GM19193 (cell line): Measurements from ENCODE around the gene UBXN11.

ENCODE experiments used
- POLR2A ChIP-seq: IDR thresholded peaks from 4 replicates; pipeline ENCODE4 v1.6.1; 2011; ENCODE audit not compliant: insufficient read depth, insufficient read length; ENCODE audit errors: extremely low read depth

The UBXN11 gene

DNA sequence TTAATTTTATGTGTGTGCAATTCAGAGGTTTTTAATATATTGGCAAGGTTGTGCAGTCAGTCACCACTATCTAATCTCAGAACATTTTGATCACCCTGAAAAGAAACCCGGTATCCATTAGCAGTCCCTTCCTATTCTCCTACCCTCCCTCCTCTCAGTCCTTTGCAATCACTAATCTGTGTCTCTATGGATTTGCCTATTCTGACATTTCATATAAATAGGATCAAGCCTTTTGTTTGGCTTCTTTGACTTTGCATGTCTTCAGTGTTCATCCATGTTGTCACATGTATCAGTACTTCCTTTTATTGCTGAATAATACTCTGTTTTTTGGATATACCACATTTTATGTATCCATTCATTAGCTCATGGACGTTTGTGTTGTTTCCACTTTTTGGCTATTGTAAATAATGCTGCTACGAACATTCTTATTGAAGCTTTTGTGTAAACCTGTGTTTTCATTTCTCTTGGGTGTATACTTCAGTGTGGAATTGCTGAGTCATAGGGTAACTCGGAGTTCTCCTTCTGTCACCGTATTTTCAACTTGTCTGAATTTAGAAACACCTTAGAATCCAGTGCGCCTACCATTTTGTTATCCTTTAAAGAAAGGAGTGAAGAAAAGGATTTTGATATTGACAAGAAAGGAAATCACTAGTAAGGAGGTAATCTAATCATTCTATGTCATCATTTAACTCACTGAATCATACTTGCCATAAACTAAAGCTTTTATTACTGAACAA is 69.0 kb downstream of the UBXN11 start:
- no peak for TF ChIP-seq POLR2A

DNA sequence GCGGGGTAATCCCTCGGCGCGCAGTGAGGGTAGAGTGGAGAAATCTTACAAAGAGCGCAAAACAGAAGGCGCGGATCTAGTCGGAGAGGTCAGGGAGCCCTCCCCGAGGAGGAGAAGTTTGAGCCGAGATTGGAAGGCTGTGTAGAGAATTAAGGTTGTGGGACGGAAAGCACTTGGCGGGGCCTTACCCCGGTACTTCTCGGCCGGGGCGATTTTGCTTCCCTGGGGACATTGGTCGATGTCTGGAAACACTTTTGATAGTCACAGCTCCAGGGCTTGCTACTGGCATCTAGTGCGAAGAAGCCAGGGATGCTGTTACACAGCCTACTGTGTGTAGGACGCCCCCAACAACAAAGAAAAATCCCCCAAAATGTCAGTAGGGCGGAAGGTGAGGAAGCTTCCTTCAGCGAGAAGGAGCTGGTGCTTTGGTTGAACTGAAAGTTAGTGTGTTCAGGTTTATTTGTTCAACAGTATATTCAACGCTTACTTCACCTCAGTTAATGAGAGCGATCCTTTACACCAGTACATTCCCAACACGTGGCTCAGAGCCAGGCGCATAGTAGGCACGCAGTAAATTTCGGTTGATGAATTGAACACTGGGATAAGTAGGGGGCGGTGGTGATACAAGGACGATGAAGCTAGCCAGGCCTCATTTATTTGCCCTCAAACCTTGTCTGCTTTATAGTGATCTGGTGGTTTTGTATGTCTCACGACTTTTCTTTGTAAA is 71.6 kb downstream of the UBXN11 start:
- no peak for TF ChIP-seq POLR2A

DNA sequence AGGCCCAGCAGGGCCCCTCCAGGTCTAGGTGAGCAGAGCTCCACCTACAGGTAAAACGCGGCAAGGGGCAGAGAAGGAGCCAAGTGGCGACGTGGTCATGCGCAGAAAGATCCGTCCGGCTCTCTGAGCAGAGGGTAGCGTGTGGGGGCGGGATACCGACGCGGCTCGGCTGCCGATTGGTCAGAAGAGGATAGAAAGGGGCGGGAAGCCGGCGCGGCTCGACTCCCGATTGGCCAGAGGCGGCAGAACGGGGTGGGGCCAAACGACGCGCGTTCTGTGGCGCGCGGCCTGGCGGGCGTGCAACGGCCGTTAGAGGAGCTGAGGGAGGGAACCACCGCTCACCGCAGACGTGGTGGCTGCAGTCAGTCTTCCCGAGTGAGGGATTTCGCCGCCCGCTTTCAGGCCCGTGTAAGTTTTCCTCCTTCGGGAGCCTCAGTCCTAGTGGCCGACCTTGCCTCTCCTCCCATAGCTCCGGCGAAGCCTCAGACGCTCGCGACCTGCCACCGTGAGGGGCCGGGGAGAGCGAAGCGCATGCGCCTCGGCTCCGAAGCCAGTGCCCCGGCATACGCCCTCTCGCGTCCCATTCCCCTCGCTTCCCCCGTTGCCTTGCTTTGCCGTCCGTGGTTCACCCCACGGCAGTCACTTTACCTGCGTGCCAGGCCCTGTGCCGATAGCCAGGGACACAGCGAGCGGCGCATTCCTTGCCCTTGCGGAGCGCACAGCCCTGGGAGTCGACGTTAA is 72.4 kb downstream of the UBXN11 start, which contains the start of gene CEP85:
Gene CEP85 (plus strand): TSS at position 298 of the 741 bp plus-strand sequence. CDS start 5,584 bp downstream, outside the sequence.
- TF ChIP-seq POLR2A: peak; percentile 88
